Measurements from ENCODE around the gene ALG11.

The ALG11 gene

DNA sequence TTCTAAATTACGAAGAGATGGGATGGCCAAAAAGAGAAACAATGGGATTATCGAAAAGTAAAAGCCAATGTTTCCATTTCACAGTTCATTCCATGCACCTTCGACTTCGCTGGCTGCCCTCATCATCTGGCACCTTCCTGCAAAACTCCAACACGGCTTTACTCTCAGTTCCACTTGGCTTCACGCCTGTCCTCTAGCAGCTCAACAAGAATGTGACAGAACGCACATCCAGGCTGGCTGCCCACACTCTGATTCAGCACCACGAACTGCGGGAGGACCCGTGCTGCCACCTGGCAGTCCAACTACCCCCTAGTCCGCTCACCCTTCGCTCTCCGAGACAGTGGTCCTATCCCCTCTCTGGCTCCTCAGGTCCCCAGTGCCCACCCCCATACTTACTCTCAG, 12.7 kb upstream of the ALG11 start:
- Histone ChIP-seq H3K4me3 (ENCODE audit: low read length) (no peak overlapping the region), H3K36me3 (ENCODE audit: control insufficient read depth, insufficient read depth, low read length) (no peaks in the 10 kb centered on the region), H3K27me3 (ENCODE audit: control insufficient read depth, insufficient read depth, low read length) (no peaks in the 10 kb centered on the region), H3K9me3 (ENCODE audit: control insufficient read depth, low read length) (no peaks in the 10 kb centered on the region), H3K9ac (ENCODE audit: low read length) (peak overlapping the region; percentile 3), H3K4me1 (ENCODE audit: control insufficient read depth, insufficient read depth, low read length) (peaks cover 76% of the 10 kb centered on the region)

DNA sequence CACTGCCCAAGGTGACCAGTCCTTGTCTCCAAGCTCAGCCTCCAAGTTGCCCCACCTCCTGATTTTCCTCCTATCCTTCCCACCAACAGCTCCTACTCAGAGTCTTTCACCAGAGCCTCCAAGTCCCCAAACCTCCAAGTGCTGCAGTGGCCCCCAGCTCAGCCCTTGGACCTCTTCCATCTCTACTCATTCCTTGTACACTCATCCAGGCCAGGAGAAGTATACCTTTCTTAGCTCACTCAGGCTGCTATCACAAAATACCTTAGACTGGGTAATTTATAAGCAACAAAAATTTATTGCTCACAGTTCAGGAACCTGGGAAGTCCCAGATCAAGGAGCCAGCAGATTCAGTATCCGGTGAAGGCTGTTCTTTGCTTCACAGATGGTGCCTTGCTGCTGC, 12.3 kb upstream of the ALG11 start:
- H3K4me3 ChIP-seq (ENCODE audit: low read length) = no peak overlapping the region
- peak overlapping the region; percentile 3 for H3K9ac ChIP-seq (ENCODE audit: low read length)
- no peaks in the 10 kb centered on the region for H3K36me3 ChIP-seq (ENCODE audit: control insufficient read depth, insufficient read depth, low read length)
- peaks cover 79% of the 10 kb centered on the region for H3K4me1 ChIP-seq (ENCODE audit: control insufficient read depth, insufficient read depth, low read length)
- no peaks in the 10 kb centered on the region for H3K27me3 ChIP-seq (ENCODE audit: control insufficient read depth, insufficient read depth, low read length)
- no peaks in the 10 kb centered on the region for H3K9me3 ChIP-seq (ENCODE audit: control insufficient read depth, low read length)

DNA sequence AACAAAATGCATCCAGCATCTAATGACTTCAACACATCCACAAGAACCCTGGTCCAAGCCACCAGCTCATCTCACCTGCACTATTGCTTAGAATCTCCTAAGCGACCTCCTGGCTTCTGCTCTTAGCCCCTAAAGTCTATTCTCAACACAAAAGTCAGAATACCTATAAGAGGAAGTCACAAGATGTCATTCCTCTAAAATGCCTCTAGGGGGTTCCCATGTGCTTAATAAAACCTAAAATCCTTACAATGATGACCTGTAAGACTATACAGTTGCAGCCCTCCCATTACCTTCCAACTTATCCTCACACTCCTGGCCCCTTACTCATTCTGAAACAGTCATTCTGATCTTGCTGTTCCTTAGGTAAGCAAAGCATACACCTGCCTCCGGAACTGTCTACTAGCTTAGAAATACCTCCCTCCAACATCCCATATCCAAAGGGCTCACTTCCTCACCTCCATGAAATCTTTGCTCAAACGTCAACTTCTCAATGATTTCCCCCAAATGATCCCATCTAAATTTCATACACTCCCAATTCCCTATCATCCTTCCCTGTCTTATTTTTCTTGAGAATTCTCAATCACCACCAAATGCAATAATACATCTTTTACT, 11.0 kb upstream of the ALG11 start:
- Histone ChIP-seq H3K27me3 (ENCODE audit: control insufficient read depth, insufficient read depth, low read length) (no peaks in the 10 kb centered on the region), H3K9me3 (ENCODE audit: control insufficient read depth, low read length) (no peaks in the 10 kb centered on the region), H3K4me1 (ENCODE audit: control insufficient read depth, insufficient read depth, low read length) (peaks cover 71% of the 10 kb centered on the region)

DNA sequence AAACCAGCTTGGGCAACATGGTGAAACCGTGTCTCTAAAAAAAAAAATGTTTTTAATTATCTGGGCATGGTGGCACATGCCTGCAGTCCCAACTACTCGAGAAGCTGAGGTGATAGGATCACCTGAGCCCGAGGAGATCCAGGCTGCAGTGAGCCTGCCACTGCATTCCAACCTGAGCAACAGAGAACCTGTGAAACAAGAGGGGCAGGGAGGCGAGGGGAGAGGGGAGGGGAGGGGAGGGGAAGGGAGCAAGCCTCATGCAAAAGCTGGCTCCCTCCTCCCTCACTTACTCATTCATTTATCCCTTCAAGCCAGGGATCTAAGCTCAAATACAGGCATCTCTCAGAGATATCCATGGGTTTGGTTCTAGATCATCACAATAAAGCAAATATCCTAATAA, 9.8 kb upstream of the ALG11 start:
- H3K4me1 ChIP-seq (ENCODE audit: control insufficient read depth, insufficient read depth, low read length) = peaks cover 68% of the 10 kb centered on the region
- no peaks in the 10 kb centered on the region for H3K27me3 ChIP-seq (ENCODE audit: control insufficient read depth, insufficient read depth, low read length)
- H3K4me3 ChIP-seq (ENCODE audit: low read length) = no peak overlapping the region
- no peaks in the 10 kb centered on the region for H3K36me3 ChIP-seq (ENCODE audit: control insufficient read depth, insufficient read depth, low read length)
- no peak overlapping the region for H3K9ac ChIP-seq (ENCODE audit: low read length)
- no peaks in the 10 kb centered on the region for H3K9me3 ChIP-seq (ENCODE audit: control insufficient read depth, low read length)

More for the DNA sequence above, 11.0 kb upstream of the ALG11 start:
- Histone ChIP-seq H3K9ac (ENCODE audit: low read length) (no peak overlapping the region), H3K4me3 (ENCODE audit: low read length) (no peak overlapping the region), H3K36me3 (ENCODE audit: control insufficient read depth, insufficient read depth, low read length) (no peaks in the 10 kb centered on the region)

DNA sequence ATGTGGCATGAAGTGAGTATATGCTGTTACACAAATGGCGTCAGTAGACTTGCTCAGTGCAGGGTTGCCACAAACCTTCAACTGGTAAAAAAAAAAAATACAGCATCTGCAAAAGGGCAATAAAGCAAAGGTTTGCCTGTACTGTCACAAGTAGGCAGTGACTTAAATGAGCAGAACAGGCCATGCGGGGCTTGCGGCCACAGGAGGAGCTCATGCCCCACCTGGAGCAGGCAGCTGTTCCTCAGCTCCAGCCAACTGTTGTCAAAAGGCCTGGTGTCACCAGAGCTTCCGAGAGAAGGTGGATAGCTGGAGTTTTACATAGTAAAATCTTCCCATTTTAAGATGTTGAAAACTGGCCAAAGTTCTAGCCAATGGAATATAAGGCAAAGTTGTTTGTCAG, 8.7 kb upstream of the ALG11 start:
- Histone ChIP-seq H3K9me3 (ENCODE audit: control insufficient read depth, low read length) (no peaks in the 10 kb centered on the region), H3K4me3 (ENCODE audit: low read length) (no peak overlapping the region), H3K27me3 (ENCODE audit: control insufficient read depth, insufficient read depth, low read length) (no peaks in the 10 kb centered on the region), H3K36me3 (ENCODE audit: control insufficient read depth, insufficient read depth, low read length) (no peaks in the 10 kb centered on the region), H3K9ac (ENCODE audit: low read length) (no peak overlapping the region), H3K4me1 (ENCODE audit: control insufficient read depth, insufficient read depth, low read length) (peaks cover 59% of the 10 kb centered on the region)

DNA sequence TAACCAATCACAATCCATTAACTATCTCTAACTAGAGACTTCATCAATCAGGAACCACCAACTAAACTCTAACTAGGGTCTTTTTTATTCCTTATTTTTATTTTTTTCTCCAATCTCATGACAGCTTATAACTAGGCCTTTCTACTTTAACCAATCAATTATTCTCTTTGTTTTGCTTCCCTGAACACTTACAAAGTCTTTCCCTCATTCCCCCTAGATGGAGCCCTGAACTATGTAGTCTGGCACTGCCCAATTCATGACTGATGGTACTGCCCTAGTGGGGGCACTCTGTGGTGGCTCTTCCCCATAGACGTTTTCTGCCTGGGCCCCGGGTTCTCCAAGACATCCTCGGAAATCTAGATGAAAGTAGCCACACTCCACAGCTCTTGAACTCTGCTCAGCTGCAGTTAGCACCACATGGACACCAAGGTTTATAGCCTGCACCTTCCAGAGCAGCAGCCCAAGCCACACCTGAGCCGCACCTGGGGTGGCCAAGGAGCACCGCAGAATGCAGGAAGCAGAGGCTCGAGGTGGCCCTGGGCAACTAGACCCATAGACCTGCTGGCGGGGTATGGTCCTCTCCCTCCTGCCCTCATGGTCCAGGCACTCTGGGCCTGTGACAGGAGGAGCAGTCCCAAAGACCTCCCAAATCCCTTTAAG, 7.6 kb upstream of the ALG11 start:
- Histone ChIP-seq H3K4me1 (ENCODE audit: control insufficient read depth, insufficient read depth, low read length) (peaks cover 52% of the 10 kb centered on the region), H3K4me3 (ENCODE audit: low read length) (no peak overlapping the region), H3K9me3 (ENCODE audit: control insufficient read depth, low read length) (no peaks in the 10 kb centered on the region), H3K27me3 (ENCODE audit: control insufficient read depth, insufficient read depth, low read length) (no peaks in the 10 kb centered on the region), H3K9ac (ENCODE audit: low read length) (no peak overlapping the region), H3K36me3 (ENCODE audit: control insufficient read depth, insufficient read depth, low read length) (no peaks in the 10 kb centered on the region)

DNA sequence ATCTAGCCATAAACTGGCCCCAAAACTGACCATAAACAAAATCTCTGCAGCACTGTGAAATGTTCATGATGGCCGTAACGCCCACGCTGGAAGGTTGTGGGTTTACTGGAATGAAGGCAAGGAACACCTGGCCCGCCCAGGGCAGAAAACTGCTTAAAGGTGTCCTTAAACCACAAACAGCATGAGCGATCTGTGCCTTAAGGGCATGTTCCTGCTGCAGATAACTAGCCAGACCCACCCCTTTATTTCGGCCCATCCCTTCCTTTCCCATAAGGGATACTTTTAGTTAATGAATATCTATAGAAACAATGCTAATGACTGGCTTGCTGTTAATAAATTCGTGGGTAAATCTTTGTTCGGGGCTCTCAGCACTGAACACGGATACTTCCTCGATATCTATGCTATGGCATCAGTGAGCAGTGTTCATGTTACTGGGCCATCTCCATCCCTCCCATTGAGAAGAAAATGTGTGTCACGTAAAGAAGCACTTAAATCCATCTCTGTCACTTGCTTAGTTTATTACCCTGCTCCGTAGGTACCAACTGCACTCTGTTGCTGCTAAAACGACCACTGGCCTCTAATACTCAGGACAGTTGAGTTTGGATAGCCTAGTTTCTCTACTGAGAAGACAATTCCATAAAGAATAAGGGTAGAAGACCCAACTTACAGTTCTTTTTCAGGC, 6.2 kb upstream of the ALG11 start:
- no peaks in the 10 kb centered on the region for H3K9me3 ChIP-seq (ENCODE audit: control insufficient read depth, low read length)
- H3K4me3 ChIP-seq (ENCODE audit: low read length) = no peak overlapping the region
- H3K27me3 ChIP-seq (ENCODE audit: control insufficient read depth, insufficient read depth, low read length) = no peaks in the 10 kb centered on the region
- H3K36me3 ChIP-seq (ENCODE audit: control insufficient read depth, insufficient read depth, low read length) = no peaks in the 10 kb centered on the region
- H3K9ac ChIP-seq (ENCODE audit: low read length) = no peak overlapping the region
- peaks cover 41% of the 10 kb centered on the region for H3K4me1 ChIP-seq (ENCODE audit: control insufficient read depth, insufficient read depth, low read length)

DNA sequence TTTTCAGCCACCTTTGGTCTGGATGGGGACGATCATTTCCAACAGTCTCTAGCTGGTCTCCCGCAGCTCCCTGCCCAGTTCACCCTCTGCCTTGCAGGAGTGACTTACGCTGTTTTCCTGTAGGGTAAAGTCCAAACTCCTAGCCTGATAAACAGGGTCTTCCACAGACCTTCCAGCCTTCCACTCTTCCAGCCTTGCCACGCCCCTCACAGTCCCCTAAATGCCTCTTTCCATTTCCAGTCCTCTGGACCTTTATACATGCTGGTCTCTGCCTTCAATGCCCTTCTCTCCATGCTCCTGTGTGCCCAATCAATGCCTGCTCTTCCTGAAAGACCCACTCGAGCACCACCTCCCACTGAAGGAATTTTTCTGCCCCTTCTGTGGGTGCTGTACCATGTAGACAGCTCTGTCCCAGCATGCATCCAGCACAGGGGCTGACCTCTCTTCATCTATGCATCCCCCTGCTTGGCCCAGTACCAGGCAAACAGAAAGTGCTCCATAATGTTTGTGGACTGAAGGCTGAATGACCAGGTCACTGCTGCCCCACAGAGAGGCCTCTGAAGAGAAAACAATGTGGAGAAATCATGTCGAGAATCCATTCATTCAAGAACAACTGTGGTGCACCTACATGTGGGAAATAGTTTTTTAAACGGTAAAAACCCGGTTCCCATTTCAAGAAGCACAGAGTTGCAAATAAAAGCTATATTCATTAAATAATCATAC, 5.5 kb upstream of the ALG11 start:
- Histone ChIP-seq H3K27me3 (ENCODE audit: control insufficient read depth, insufficient read depth, low read length) (no peaks in the 10 kb centered on the region), H3K4me3 (ENCODE audit: low read length) (no peak overlapping the region), H3K9me3 (ENCODE audit: control insufficient read depth, low read length) (no peaks in the 10 kb centered on the region), H3K9ac (ENCODE audit: low read length) (no peak overlapping the region), H3K4me1 (ENCODE audit: control insufficient read depth, insufficient read depth, low read length) (peaks cover 41% of the 10 kb centered on the region), H3K36me3 (ENCODE audit: control insufficient read depth, insufficient read depth, low read length) (no peaks in the 10 kb centered on the region)

DNA sequence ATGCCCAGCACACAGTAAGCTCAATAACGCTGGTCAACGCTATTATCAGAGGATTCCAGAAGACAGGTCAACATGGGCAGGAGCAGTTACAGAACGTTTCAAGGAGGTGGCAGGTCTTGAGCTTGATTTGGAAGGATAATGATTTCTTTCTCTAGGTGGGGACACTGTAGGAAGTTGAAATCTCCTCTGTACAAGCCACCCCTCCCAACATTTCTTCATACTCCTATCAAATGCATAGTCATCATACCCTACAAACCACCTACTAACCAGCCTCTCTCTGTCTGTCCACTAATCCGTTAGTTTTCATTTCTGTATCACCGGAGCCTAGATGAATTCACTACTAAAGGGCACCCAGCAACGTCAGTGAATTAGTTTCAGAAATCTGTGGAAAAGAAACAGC, 2.3 kb upstream of the ALG11 start:
- Histone ChIP-seq H3K4me3 (ENCODE audit: low read length) (no peak overlapping the region), H3K36me3 (ENCODE audit: control insufficient read depth, insufficient read depth, low read length) (no peaks in the 10 kb centered on the region), H3K4me1 (ENCODE audit: control insufficient read depth, insufficient read depth, low read length) (peaks cover 17% of the 10 kb centered on the region), H3K9me3 (ENCODE audit: control insufficient read depth, low read length) (no peaks in the 10 kb centered on the region), H3K27me3 (ENCODE audit: control insufficient read depth, insufficient read depth, low read length) (no peaks in the 10 kb centered on the region), H3K9ac (ENCODE audit: low read length) (no peak overlapping the region)

DNA sequence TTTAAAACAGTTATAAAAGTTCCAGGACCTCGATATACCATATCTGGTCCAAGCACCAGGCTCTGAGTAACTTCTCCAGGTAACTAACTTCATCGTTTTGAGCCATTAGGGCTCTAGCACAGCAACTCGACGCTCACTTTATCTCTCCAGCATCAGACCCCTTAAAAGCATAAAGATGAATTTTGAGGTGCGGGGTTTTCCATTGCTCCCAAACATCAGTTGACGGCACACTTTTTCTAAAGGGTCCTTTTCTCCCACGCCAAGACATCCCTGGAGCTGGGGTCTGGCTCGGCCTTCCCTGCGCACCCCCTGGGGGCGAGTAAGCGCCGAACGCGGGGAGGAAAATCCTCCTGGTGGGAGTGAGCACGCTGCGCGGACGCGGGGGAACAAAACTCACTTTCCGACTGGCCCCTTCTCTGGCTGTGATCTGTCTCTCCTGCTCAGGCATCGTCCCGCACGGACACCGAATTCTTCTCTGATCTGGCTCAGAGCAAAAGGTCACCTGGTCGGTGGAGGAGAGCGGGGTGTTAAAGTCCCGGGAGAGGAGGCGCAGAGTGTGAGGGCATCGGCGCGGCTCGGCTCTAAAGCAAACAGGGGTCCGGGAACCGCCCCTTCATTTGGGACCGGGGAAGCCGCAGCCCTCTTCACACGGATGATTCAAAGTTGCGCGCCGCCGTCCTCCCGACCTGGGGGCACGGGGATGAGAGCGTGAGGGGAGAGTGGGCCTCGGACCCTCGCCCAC, 1.1 kb upstream of the ALG11 start, which contains the start of gene ATP7B:
TSS of gene ATP7B (minus strand) at position 561 of the 742 bp plus-strand sequence. CDS start at position 448, 113 bp downstream.
- Histone ChIP-seq H3K9ac (ENCODE audit: low read length) (peak within 1 kb of the TSS; percentile 92), H3K4me1 (ENCODE audit: control insufficient read depth, insufficient read depth, low read length) (peaks cover 15% of the 10 kb centered on the region), H3K36me3 (ENCODE audit: control insufficient read depth, insufficient read depth, low read length) (no peaks in the 10 kb centered on the region), H3K4me3 (ENCODE audit: low read length) (peak within 1 kb of the TSS; percentile 97), H3K27me3 (ENCODE audit: control insufficient read depth, insufficient read depth, low read length) (no peaks in the 10 kb centered on the region), H3K9me3 (ENCODE audit: control insufficient read depth, low read length) (no peaks in the 10 kb centered on the region)

DNA sequence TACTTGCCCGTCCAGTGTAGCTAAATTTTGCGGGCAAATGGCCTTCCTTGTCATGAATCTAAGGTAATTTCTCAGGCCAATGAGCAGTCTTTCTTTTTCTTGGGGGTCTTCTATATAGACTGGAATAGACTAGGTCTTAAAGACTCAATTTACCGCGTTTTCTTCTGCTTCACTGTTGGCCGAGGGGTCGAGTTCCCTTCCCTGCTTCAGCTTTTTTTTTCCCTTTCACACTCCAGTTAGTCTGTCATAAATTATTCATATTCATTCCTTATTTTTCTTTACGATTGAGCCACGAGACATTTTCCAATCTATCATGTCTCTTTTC, 276 bp downstream of the ALG11 start:
- no peaks in the 10 kb centered on the region for H3K9me3 ChIP-seq (ENCODE audit: control insufficient read depth, low read length)
- H3K36me3 ChIP-seq (ENCODE audit: control insufficient read depth, insufficient read depth, low read length) = no peaks in the 10 kb centered on the region
- H3K4me1 ChIP-seq (ENCODE audit: control insufficient read depth, insufficient read depth, low read length) = peaks cover 4% of the 10 kb centered on the region
- peak overlapping the region; percentile 97 for H3K4me3 ChIP-seq (ENCODE audit: low read length)
- no peaks in the 10 kb centered on the region for H3K27me3 ChIP-seq (ENCODE audit: control insufficient read depth, insufficient read depth, low read length)
- peak overlapping the region; percentile 92 for H3K9ac ChIP-seq (ENCODE audit: low read length)
